ACHN (cell line): ENCODE data around the gene VARS1.
A peak's percentile ranks its signal among the peaks of the same experiment; 100 is the strongest.
"Not testable (repeated sequence)": the region's sequence is repeated elsewhere in the genome, so short reads cannot be mapped to it uniquely, and the experiment has no call there.

Source experiments
- DNase-seq: peaks from one replicate; pipeline ENCODE4 v3.0.0-alpha.2; 2015
- in situ Hi-C: cut with HindIII; loops from 2 replicates; pipeline ENCODE4 v1.10.0; 2017; ENCODE audit warnings: low sequenced_read_pairs, low pct_ligation_motif_present, low pct_unique_long_range_greater_than_20kb

Gene VARS1

GRCh38 chr6:31823592-31824196 lies 28.1 kb upstream of the VARS1 start:
- in situ Hi-C loops, DNase-seq: not testable (repeated sequence)

- in situ Hi-C loops = no loop called here
- DNase-seq = no peak
Measured at GRCh38 chr6:31822036-31822821, 26.7 kb upstream of the VARS1 start.

- DNase-seq = no peak
- in situ Hi-C loops = no loop called here
Measured at GRCh38 chr6:31821301-31822035, 25.9 kb upstream of the VARS1 start.

GRCh38 chr6:31820399-31820798 lies 24.8 kb upstream of the VARS1 start:
- in situ Hi-C loops, DNase-seq: not testable (repeated sequence)

- in situ Hi-C loops = no loop called here
- DNase-seq = no peak
Measured at GRCh38 chr6:31819871-31820299, 24.3 kb upstream of the VARS1 start.

- DNase-seq, in situ Hi-C loops: not testable (repeated sequence)
Measured at GRCh38 chr6:31817929-31818511, 22.5 kb upstream of the VARS1 start.

- DNase-seq, in situ Hi-C loops: not testable (repeated sequence)
Measured at GRCh38 chr6:31817133-31817928, 21.8 kb upstream of the VARS1 start.

GRCh38 chr6:31815025-31815838 lies 19.7 kb upstream of the VARS1 start, which contains the start of the genes HSPA1A and HSPA1L:
HSPA1A (plus strand) TSS chr6:31815543; CDS start chr6:31815757, 214 bp downstream.
HSPA1L (minus strand) TSS chr6:31815283; CDS start chr6:31811972, 3,311 bp downstream.
- peak; percentile 95 for DNase-seq
- in situ Hi-C loops = no loop called here

- peak; percentile 95 for DNase-seq
- in situ Hi-C loops = no loop called here
Measured at GRCh38 chr6:31814677-31815024, 19.1 kb upstream of the VARS1 start.

GRCh38 chr6:31813465-31813849 lies 17.9 kb upstream of the VARS1 start:
- DNase-seq = no peak
- in situ Hi-C loops = no loop called here

- in situ Hi-C loops = no loop called here
- DNase-seq = no peak
Measured at GRCh38 chr6:31811645-31812044, 16.1 kb upstream of the VARS1 start.

GRCh38 chr6:31808599-31808998 lies 13.0 kb upstream of the VARS1 start:
- DNase-seq, in situ Hi-C loops: not testable (repeated sequence)

GRCh38 chr6:31806470-31807272 lies 11.1 kb upstream of the VARS1 start, which contains the start of gene LSM2:
LSM2 (minus strand) TSS chr6:31806966; CDS start chr6:31806757, 209 bp downstream.
- DNase-seq = peak; percentile 92
- in situ Hi-C loops = no loop called here

GRCh38 chr6:31805939-31806469 lies 10.5 kb upstream of the VARS1 start:
- in situ Hi-C loops = no loop called here
- no peak for DNase-seq

- in situ Hi-C loops, DNase-seq: not testable (repeated sequence)
Measured at GRCh38 chr6:31801031-31801927, 5.7 kb upstream of the VARS1 start.
